ENCODE data around the gene MAFB. TPM values are rescaled to one million over a fixed set of nuclear protein-coding genes. Genes with fewer than 3 reads are reported as not detected.

The MAFB gene
- total RNA-seq, 6 donors from 2014 or later, result 34.0 to 81.7 (median 60.5) TPM

- ATAC-seq (ENCODE audit: low FRiP score in 2 of 2), result no peak
- TF ChIP-seq CTCF (IDR thresholded peaks at IDR 0.05) (no peak), POLR2AphosphoS5 (IDR thresholded peaks at IDR 0.05) (no peak), EP300 (IDR thresholded peaks at IDR 0.05) (no peak), POLR2A (IDR thresholded peaks at IDR 0.05) (no peak)
- 93 to 96% methylated on average over 3 of the region's 3 CpGs for WGBS, 2 donors
Measured at GRCh38 chr20:40637176-40637575, 51.9 kb downstream of the MAFB start.

GRCh38 chr20:40636486-40636885 is 52.5 kb downstream of the MAFB start:
- H3K27me3 ChIP-seq, result no peaks in the 10 kb centered on the region
- WGBS, 2 donors, result 95 to 100% methylated on average over 2 of the region's 2 CpGs
- DNase-seq, result no peak

More at GRCh38 chr20:40637176-40637575, 51.9 kb downstream of the MAFB start:
- DNase-seq, result no peak
- Histone ChIP-seq H3K4me3 (no peak overlapping the region), H3K27ac (no peak overlapping the region), H3K27me3 (no peaks in the 10 kb centered on the region), H3K9me3 (no peaks in the 10 kb centered on the region), H3K36me3 (no peaks in the 10 kb centered on the region), H3K4me1 (no peaks in the 10 kb centered on the region)

GRCh38 chr20:40635971-40636370 is 53.1 kb downstream of the MAFB start:
- no peaks in the 10 kb centered on the region for H3K4me1 ChIP-seq
- DNase-seq (no peak), ATAC-seq (ENCODE audit: low FRiP score in 2 of 2) (peak in 1 of 2 donors; percentile 30)

More at GRCh38 chr20:40636486-40636885, 52.5 kb downstream of the MAFB start:
- H3K4me3 ChIP-seq, result no peak overlapping the region
- TF ChIP-seq POLR2AphosphoS5 (IDR thresholded peaks at IDR 0.05), result no peak
- no peak for TF ChIP-seq EP300 (IDR thresholded peaks at IDR 0.05)
- TF ChIP-seq POLR2A (IDR thresholded peaks at IDR 0.05), result no peak
- TF ChIP-seq CTCF (IDR thresholded peaks at IDR 0.05), result no peak
- no peaks in the 10 kb centered on the region for H3K9me3 ChIP-seq
- no peak overlapping the region for H3K27ac ChIP-seq
- ATAC-seq (ENCODE audit: low FRiP score in 2 of 2), result no peak
- H3K36me3 ChIP-seq, result no peaks in the 10 kb centered on the region
- H3K4me1 ChIP-seq, result no peaks in the 10 kb centered on the region

More at GRCh38 chr20:40635971-40636370, 53.1 kb downstream of the MAFB start:
- no peak overlapping the region for H3K4me3 ChIP-seq
- no peak overlapping the region for H3K27ac ChIP-seq
- H3K36me3 ChIP-seq, result no peaks in the 10 kb centered on the region
- no peaks in the 10 kb centered on the region for H3K9me3 ChIP-seq
- TF ChIP-seq EP300 (IDR thresholded peaks at IDR 0.05) (no peak), POLR2A (IDR thresholded peaks at IDR 0.05) (no peak)
- H3K27me3 ChIP-seq, result no peaks in the 10 kb centered on the region
